DMS53 treated with DMSO at 0.1 percent for 48 hours (cell line): ENCODE measurements around the gene MIGA2.
"Not testable (repeated sequence)": the region's sequence is repeated elsewhere in the genome, so short reads cannot be mapped to it uniquely, and the experiment has no call there.

Source experiments
- DNase-seq: peaks from one replicate; lab custom pipeline; 2025; ENCODE audit not compliant: unreplicated experiment; lab: John Stamatoyannopoulos, UW

The MIGA2 gene

DNA sequence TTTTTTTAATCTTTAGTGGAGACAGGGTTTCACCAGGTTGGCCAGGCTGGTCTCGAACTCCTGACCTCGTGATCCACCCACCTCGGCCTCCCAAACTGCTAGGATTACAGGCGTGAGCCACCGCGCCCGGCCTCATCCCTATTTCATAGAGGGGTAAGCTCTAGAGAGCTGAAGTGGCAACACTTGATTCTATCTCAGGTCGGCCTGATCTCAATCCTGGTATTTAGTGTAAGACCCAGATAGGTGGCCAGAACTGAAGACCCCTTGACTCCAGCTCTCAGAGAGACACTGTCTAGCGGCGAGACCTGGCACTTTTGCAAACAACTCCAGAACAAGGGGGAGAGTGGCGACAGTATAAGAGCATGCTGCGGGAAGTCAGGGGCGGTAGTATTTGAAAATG, 588 bp upstream of the MIGA2 start:
- DNase-seq, result not testable (repeated sequence)

DNA sequence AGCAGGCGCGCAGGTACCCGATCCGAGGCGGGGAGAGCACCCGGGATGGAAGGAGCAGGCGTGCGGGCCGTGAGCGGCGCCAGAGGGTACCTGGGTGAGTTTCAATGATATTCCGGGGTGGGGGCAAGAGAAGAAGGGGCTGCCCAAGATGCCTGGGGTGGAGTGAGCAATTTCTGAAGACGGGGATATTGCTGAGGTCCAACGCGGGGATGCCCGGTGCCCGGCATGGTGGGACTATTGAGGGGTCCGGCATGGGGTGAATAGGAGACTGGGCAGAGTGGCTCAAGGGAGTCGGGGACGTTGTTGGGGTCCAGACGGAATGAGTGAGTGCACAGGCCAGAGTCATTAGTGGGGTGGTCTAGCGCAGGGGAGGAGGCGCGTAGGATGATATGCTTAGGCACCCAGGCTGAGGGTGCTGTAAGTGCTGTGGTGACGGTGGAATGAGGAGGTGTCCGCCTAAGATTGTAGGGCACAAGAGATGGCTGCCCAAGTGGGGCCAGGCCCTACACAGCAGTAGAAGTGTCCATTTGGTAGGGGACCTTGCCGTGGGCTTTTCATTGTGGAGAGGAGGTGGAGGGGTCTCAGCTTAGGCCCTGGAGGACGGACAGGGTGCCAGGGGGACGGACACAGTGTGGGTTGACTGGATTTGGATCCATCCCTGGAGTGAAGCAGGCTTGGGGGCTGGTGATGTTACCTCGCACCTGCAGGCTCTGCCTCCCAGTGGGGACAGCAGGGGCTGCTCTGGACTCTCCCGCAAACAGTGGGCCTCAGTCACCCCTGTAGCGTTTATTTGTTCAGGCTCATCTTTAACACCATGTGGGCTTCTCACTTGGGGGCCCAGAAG, 719 bp downstream of the MIGA2 start:
- no peak for DNase-seq

DNA sequence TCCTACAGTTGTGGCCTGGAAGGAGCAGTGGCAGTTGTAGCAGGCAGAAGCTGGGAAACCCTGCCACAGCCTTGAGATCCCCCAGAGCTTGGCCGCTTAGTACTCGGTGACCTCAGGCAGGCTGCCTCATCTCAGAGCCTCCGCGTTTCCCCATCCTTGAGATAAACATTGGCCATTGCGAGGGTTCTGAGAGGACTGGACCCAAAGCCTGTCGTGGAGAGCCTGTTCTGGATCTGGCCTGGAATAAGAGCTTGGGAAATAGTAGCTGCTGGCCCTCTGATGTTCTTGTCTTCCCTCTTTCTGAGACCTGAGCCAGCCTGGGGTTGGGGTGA, 1.3 kb downstream of the MIGA2 start:
- no peak for DNase-seq

- DNase-seq, result no peak
Measured at GRCh38 chr9:129038109-129038852, 1.9 kb downstream of the MIGA2 start.

DNA sequence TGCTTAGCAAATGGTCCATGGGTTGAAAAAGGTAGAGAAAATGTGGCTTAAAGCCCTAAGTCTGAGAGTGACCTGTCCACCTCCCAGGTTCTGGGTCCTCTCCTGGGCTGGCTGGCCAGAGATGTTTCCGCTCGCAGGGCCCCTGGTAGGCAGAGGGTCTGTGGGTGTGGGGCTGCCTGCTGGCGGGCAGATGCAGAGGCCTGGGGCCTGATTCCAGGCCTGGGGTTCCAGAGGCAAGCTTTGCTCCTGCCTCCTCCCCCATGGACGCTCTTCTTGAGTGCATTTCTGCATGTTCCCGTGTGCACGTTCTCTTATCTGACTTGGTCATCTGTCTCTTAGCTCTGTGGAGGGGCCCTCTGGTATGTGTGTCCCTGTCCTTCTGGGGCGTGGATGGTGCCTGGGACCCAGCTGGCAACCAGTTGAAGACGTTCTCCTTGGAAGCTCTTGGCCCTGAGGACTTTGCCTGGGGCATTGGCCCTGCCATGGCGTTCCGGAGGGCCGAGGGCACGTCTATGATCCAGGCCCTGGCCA, 3.8 kb downstream of the MIGA2 start:
- DNase-seq, result no peak

DNA sequence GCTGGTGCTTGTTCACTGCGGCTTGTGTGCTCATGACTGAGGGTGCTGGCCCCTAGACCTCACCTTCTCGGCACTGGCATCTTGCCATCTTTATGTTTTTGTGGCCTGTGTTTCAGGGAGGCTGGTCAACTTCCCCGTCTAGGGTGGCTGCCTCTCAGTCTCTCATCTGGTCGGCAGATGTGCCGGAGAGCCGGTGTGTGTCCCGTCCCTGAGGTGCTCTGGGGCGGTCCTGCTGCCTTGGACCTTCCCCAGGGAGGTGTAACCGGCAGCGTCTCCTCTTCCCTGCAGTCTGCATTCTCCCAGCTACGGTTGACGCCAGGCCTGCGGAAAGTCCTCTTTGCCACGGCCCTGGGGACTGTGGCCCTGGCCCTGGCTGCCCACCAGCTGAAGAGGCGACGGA, 5.6 kb downstream of the MIGA2 start:
- DNase-seq, result no peak

DNA sequence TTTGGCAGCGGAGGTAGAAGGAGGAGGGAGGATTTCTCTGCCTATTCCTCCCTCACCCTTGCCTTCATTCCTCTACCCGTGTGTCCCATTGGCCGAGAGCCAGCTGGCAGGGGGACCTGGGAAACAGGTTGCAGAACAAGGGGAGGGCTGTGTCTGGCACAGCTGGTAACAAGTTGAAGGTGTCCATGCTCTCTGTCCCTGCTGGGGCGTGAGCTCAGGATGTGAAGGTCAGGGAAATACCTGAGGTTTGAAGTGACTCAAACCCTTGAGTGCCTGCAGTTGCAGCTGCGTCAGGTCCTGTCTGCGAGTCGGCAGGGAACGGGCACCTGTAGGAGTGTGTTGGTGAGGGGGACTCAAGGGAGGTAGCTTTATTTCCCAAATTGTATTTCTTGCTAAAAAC, 16.2 kb downstream of the MIGA2 start:
- DNase-seq, result no peak

DNA sequence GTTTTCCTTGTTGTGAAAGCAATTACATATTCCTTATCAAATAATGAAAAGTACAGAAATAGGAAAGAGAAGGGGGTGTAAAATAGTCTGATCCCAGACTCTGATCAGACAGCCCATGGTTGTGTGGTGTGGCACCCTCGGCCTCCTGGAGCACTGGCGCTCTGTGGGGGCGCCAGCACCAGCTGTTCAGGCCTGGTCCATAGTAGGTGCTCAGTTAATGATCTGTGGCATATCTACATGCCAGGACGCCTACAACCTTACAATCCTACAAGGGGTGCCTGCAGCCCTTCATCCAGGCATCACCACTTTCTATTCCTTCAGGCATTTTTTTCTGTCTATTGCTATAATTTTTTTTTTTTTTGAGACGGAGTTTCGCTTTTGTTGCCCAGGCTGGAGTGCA, 16.6 kb downstream of the MIGA2 start:
- DNase-seq, result no peak

GRCh38 chr9:129054163-129054851, 17.9 kb downstream of the MIGA2 start:
- DNase-seq, result no peak

DNA sequence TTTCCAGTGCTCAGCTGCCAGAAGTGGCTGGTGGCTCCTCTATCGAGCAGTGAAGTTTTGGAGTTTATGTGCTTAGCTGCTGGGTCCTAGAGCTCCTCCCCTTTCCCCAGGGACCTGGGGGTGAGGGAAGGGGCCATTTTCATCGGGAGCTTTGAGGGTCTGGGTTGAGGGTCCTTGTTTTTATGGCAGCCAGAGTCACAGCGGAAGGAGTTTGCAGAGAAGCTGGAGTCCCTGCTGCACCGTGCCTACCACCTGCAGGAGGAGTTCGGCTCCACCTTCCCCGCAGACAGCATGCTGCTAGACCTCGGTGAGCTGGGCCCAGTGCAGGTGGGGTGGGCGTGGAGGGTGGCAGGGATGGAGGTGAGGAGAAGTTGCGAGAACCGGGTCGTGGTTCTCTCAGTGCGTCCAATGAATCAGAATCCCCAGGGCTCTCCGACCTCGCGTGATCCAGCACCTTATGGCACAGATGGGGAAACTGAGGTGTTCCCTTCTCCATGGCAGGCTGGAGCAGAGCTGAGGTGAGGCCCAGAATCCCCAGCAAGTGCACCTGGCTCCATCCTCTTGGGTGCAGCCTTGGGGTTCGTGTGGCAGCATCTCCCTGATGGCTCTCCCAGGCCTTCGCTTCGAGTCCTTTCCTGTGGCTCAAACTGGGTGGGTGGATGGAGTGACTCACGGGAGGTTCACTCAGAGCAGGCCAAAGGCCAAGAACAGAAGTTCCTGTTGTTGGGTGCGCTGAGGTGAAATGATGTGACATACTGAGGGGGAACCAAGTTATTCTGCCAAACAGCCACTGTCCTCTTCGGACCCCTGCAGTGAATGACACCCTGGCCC, 22.8 kb downstream of the MIGA2 start:
- DNase-seq, result no peak

GRCh38 chr9:129059796-129060785, 23.7 kb downstream of the MIGA2 start:
- DNase-seq, result no peak

GRCh38 chr9:129060991-129061390, 24.6 kb downstream of the MIGA2 start:
- no peak for DNase-seq

DNA sequence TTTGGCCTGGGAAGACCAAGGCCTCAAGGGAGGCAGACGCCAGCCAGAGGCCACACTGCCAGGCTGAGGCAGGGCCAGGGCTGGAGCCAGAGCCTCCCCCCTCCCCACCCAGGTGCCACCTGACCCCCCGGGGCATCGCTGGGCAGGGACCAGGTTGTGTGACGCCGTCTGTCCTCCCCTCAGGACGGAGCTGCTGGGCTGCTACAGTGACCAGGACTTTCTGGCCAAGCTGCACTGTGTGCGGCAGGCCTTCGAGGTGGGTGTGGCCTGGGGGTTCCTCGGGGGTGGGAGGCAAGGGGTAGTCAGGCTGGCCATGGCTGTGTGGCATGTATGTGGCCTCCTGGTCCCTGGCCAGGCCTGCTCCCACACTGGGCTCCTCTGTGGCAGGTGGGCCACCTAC, 26.6 kb downstream of the MIGA2 start:
- no peak for DNase-seq

DNA sequence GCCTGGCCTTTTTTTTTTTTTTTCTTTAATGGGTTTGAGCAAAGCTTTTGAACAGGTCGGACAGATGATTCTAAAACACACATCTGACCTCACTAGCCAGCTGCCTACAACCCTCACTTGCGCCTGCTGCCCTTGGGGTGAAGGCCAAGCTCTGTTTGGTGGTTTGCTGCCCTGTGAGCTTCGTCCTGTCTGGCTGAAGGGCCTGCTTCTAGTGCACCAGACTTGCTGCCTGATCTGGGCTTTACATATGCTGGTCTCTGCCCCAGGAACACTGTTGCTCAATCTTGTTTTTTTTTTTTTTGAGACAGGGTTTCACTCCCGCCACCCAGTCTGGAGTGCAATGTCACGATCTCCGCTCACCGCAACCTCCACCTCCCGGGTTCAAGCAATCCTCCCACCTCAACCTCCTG, 28.1 kb downstream of the MIGA2 start:
- DNase-seq, result no peak

DNA sequence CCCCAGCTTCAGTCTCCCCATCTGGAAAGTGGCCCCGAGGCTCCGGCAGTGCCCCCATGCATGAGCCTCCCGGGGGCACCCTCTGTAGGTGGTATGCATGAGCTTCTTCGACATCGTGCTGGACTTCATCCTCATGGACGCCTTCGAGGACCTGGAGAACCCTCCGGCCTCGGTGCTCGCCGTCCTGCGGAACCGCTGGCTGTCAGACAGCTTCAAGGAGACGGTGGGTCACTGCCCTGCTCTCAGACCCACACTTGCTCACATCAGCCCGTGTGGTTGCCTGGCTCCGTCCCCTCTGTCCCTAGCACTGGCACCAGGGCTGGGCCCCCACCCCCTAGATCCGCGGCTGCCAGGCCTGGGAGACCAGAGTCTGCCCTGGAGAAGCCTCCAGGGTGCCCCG, 31.7 kb downstream of the MIGA2 start:
- DNase-seq, result no peak

DNA sequence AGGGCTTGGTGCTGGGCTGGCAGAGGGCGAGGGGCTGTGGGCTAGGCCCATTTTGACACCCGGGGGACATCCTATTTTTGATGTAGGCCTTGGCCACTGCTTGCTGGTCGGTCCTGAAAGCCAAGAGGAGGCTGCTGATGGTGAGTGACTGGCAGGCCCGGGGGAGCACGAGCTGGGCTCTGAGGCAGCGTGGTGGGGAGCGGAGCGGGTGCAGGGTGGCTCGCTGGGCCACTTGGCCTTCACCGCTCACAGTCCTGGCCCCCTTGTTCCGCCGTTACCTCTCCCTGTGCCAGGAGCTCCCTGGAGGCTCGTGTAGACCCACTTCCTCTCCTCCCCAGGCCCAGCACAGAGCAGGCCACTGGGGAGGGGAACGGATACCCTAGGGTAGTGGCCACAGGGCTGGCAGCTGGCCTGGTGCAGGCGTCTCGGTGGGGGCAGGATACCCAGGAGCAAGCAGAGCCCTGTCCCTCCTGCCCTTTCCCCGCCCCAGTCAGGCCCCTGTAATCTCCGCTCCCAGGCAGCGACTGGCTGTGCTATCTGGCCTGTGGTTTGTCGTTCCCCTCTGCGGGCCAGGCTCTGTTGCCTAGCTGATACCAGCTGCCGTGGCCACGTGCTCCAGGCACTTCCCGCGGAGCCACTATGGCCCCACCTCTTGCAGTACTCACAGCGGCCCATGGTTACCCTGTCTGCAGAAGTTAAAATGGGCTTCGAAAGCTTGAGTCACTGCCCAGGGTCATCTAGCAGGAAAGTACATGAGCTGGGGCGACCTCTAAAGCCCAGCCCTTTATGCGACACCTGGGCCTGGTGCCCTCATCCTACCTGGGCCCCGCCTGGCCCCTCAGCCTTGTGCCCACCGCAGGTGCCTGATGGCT, 32.8 kb downstream of the MIGA2 start:
- DNase-seq, result no peak

GRCh38 chr9:129069862-129070641, 33.6 kb downstream of the MIGA2 start:
- DNase-seq, result no peak
